Activated CD8-positive, alpha-beta memory T cell treated with anti-CD3 and anti-CD28 coated beads, Interleukin-2, amount 50 U/mL, for 1 hour (primary cell): ENCODE results near the gene TENT4B.

Source experiments
- DNase-seq: peaks from one replicate; pipeline ENCODE4 v3.0.0-alpha.2; 2020; ENCODE audit errors: extremely low read depth

Gene TENT4B

GRCh38 chr16:50195756-50196155, 42.6 kb downstream of the TENT4B start:
- DNase-seq: no peak

GRCh38 chr16:50197582-50197981, 44.5 kb downstream of the TENT4B start:
- DNase-seq: no peak

GRCh38 chr16:50198802-50199403, 45.8 kb downstream of the TENT4B start:
- DNase-seq: no peak

- DNase-seq: no peak
Measured at GRCh38 chr16:50201787-50202186, 48.7 kb downstream of the TENT4B start.

- no peak for DNase-seq
Measured at GRCh38 chr16:50202926-50203624, 50.0 kb downstream of the TENT4B start.

- DNase-seq: no peak
Measured at GRCh38 chr16:50203681-50204080, 50.6 kb downstream of the TENT4B start.

GRCh38 chr16:50204453-50205108, 51.5 kb downstream of the TENT4B start:
- no peak for DNase-seq

GRCh38 chr16:50207652-50208051, 54.5 kb downstream of the TENT4B start:
- DNase-seq: no peak

- DNase-seq: no peak
Measured at GRCh38 chr16:50208460-50208931, 55.4 kb downstream of the TENT4B start.

- no peak for DNase-seq
Measured at GRCh38 chr16:50209546-50210265, 56.6 kb downstream of the TENT4B start.

- peak; percentile 9 for DNase-seq
Measured at GRCh38 chr16:50210266-50211038, 57.3 kb downstream of the TENT4B start.

- DNase-seq: no peak
Measured at GRCh38 chr16:50213939-50214519, 60.9 kb downstream of the TENT4B start.

- no peak for DNase-seq
Measured at GRCh38 chr16:50215680-50216079, 62.6 kb downstream of the TENT4B start.

- no peak for DNase-seq
Measured at GRCh38 chr16:50216231-50216630, 63.1 kb downstream of the TENT4B start.

- DNase-seq: no peak
Measured at GRCh38 chr16:50219402-50219975, 66.4 kb downstream of the TENT4B start.

- no peak for DNase-seq
Measured at GRCh38 chr16:50224286-50224685, 71.2 kb downstream of the TENT4B start.

GRCh38 chr16:50227120-50227519, 74.0 kb downstream of the TENT4B start:
- no peak for DNase-seq

GRCh38 chr16:50227665-50228064, 74.6 kb downstream of the TENT4B start:
- DNase-seq: no peak

- no peak for DNase-seq
Measured at GRCh38 chr16:50228364-50228868, 75.3 kb downstream of the TENT4B start.

GRCh38 chr16:50229149-50229726, 76.1 kb downstream of the TENT4B start:
- DNase-seq: no peak
